Vagina (tissue), 2 donors: ENCODE results near the gene PTPRE. TPM values are rescaled to one million over a fixed set of nuclear protein-coding genes. Genes with fewer than 3 reads are reported as not detected.

Experiments
- DNase-seq, 2 donors: peaks; one replicate each; pipeline ENCODE4 v3.0.0-alpha.2; 2017; ENCODE audit errors: extremely low spot score in 2 of 2
- H3K27ac ChIP-seq: fragments of 200-600 bp; sonication (generic); one replicate; pipeline ENCODE4 v1.5.1; 2019
- H3K27me3 ChIP-seq: fragments of 200-600 bp; sonication (generic); one replicate; pipeline ENCODE4 v1.5.1; 2019
- H3K36me3 ChIP-seq, 2 donors: fragments of 200-600 bp; sonication (generic); one replicate each; pipeline ENCODE4 v1.5.1; 2017 to 2019
- H3K4me1 ChIP-seq: fragments of 200-600 bp; sonication (generic); one replicate; pipeline ENCODE4 v1.5.1; 2019
- H3K4me3 ChIP-seq, 2 donors: fragments of 200-600 bp; sonication (generic); 1 replicate in 1 of 2; 2 replicates in 1 of 2; pipeline ENCODE4 v1.5.1; 2016 to 2019
- H3K9me3 ChIP-seq: fragments of 200-600 bp; sonication (generic); one replicate; pipeline ENCODE4 v1.5.1; 2019
- POLR2A ChIP-seq, 2 donors: fragments of 450-650 bp; IDR thresholded peaks; one replicate each; pipeline ENCODE4 v1.6.1; 2017; ENCODE audit warnings: antibody characterized with exemption in 2 of 2, mild to moderate bottlenecking in 2 of 2, moderate library complexity in 2 of 2
- POLR2AphosphoS5 ChIP-seq, 2 donors: sonication (generic); formaldehyde crosslinking; IDR thresholded peaks; one replicate each; pipeline ENCODE4 v1.9.0; 2017; ENCODE audit warnings: antibody characterized with exemption in 2 of 2, mild to moderate bottlenecking in 2 of 2, low read depth in 1 of 2; ENCODE audit not compliant: insufficient read depth in 1 of 2
- intact Hi-C: fragments of 100-400 bp; cut with DNase I; formaldehyde crosslinking; loops from one replicate; pipeline ENCODE4 v1.15.1; 2023
- total RNA-seq: library from RNA; depleted of rRNA; stranded (reverse); fragments of >200 nt; gene quantifications from one replicate; pipeline ENCODE4 v1.2.3, GENCODE V29; 2016
- TF ChIP-seq, protein P1 (sequence below), 3 experiments: fragments of 450-650 bp in 2 of 3; fragments of 200-600 bp in 1 of 3; sonication (generic) in 1 of 3; IDR thresholded peaks; one replicate each; pipeline ENCODE4 v1.5.1; 2017 to 2019; ENCODE audit warnings: antibody characterized with exemption in 3 of 3, mild to moderate bottlenecking in 2 of 3, moderate library complexity in 2 of 3

Gene PTPRE
- total RNA-seq, 1 donor from 2014 or later: 77.6 TPM

DNA sequence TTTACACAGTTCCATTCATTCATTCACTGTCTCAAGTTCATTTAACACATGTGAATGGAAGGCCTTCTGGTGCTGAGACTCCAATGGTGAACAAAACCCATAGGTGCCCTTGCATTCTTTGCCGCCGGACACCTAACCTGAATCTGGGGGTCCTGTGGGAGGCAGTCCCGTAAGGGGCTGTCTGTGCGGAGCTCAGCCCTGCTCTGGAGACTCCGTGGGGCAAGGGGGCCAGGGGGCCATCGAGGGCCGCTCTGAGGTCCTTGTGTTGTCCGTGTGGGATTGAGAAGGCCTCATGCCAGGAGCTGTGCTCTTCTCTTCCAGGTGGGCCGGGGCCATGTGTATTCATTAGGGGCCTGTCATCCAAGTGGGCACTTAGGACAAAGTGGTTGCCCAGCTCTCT lies 15.3 kb downstream of the PTPRE start:
- TF ChIP-seq, protein P1, sequence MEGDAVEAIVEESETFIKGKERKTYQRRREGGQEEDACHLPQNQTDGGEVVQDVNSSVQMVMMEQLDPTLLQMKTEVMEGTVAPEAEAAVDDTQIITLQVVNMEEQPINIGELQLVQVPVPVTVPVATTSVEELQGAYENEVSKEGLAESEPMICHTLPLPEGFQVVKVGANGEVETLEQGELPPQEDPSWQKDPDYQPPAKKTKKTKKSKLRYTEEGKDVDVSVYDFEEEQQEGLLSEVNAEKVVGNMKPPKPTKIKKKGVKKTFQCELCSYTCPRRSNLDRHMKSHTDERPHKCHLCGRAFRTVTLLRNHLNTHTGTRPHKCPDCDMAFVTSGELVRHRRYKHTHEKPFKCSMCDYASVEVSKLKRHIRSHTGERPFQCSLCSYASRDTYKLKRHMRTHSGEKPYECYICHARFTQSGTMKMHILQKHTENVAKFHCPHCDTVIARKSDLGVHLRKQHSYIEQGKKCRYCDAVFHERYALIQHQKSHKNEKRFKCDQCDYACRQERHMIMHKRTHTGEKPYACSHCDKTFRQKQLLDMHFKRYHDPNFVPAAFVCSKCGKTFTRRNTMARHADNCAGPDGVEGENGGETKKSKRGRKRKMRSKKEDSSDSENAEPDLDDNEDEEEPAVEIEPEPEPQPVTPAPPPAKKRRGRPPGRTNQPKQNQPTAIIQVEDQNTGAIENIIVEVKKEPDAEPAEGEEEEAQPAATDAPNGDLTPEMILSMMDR (IDR thresholded peaks at IDR 0.05): no peak
- TF ChIP-seq POLR2AphosphoS5 (IDR thresholded peaks at IDR 0.05; ENCODE audit: insufficient read depth in 1 of 2, low read depth in 1 of 2): no peak
- no peak for TF ChIP-seq POLR2A (IDR thresholded peaks at IDR 0.05)
- peak in 1 of 2 donors; percentile 94 for DNase-seq
- intact Hi-C loops: no loop called here
- H3K4me1 ChIP-seq: no peaks in the 10 kb centered on the region
- H3K9me3 ChIP-seq: no peaks in the 10 kb centered on the region
- H3K27ac ChIP-seq: peak overlapping the region; percentile 36
- H3K27me3 ChIP-seq: no peaks in the 10 kb centered on the region
- H3K36me3 ChIP-seq: no peaks in the 10 kb centered on the region
- H3K4me3 ChIP-seq: no peak overlapping the region

DNA sequence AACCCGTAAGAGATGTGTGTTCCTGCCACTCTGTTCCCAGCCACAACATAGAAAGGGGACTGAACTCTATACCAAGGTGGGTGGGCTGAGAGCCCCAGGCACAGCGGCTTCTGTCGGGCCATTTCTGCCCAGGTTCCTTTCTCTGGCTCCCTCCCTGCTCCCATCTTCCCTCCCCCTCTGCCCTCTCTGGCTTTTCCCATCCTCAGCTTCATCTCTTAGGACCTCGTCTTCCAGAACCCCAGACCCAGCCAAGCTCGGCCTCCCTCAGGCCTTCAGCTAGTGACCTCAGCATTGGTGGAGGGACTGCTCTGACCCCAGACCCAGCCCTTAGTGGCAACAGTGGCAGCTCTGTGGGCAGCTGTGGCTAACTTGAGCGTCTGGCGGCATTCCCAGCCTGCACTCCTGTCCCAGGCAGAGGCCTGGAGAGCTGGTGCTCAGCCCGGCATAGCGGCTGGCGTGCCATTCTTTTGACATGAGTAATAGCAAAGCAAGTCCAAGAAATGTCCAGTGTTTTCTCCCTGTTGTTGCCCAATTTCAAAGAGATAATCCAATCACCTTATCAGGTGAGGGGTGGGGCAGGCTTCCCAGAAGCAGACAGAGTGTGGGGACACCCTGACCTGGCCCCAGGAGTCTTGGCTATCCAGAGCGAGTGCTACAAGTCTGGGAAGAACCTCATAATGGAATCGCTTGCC lies 15.9 kb downstream of the PTPRE start:
- intact Hi-C loops: no loop called here
- no peak for DNase-seq
- no peak overlapping the region for H3K4me3 ChIP-seq
- no peaks in the 10 kb centered on the region for H3K9me3 ChIP-seq
- TF ChIP-seq POLR2A (IDR thresholded peaks at IDR 0.05) (no peak), POLR2AphosphoS5 (IDR thresholded peaks at IDR 0.05; ENCODE audit: insufficient read depth in 1 of 2, low read depth in 1 of 2) (no peak)
- TF ChIP-seq, protein P1 (IDR thresholded peaks at IDR 0.05): no peak
- no peaks in the 10 kb centered on the region for H3K4me1 ChIP-seq
- H3K36me3 ChIP-seq: no peaks in the 10 kb centered on the region
- H3K27ac ChIP-seq: peak overlapping the region; percentile 36
- H3K27me3 ChIP-seq: no peaks in the 10 kb centered on the region

DNA sequence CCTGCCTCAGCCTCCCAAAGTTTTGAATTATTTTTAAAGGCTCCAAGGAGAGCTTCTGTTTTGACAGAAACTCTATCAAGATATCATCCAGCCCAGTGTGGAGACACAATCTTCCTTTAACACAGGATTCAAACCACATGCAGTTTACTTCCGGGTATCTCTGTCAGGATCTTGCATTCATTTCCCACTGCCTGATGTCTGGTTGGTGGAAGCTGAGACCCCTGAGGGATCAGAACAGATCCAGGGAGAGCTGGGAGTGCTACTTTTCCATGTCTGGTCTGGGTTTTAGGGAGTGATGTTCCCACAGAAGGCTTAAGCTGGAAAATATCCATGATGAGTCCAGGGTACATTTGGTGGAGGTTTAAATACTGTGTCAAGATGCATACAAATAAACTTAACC lies 16.7 kb downstream of the PTPRE start:
- intact Hi-C loops: no loop called here
- DNase-seq: no peak
- Histone ChIP-seq H3K36me3 (no peaks in the 10 kb centered on the region), H3K4me1 (no peaks in the 10 kb centered on the region), H3K27ac (no peak overlapping the region), H3K9me3 (no peaks in the 10 kb centered on the region), H3K27me3 (no peaks in the 10 kb centered on the region), H3K4me3 (no peak overlapping the region)
- TF ChIP-seq, protein P1 (IDR thresholded peaks at IDR 0.05): no peak
- TF ChIP-seq POLR2A (IDR thresholded peaks at IDR 0.05): no peak
- TF ChIP-seq POLR2AphosphoS5 (IDR thresholded peaks at IDR 0.05; ENCODE audit: insufficient read depth in 1 of 2, low read depth in 1 of 2): no peak

DNA sequence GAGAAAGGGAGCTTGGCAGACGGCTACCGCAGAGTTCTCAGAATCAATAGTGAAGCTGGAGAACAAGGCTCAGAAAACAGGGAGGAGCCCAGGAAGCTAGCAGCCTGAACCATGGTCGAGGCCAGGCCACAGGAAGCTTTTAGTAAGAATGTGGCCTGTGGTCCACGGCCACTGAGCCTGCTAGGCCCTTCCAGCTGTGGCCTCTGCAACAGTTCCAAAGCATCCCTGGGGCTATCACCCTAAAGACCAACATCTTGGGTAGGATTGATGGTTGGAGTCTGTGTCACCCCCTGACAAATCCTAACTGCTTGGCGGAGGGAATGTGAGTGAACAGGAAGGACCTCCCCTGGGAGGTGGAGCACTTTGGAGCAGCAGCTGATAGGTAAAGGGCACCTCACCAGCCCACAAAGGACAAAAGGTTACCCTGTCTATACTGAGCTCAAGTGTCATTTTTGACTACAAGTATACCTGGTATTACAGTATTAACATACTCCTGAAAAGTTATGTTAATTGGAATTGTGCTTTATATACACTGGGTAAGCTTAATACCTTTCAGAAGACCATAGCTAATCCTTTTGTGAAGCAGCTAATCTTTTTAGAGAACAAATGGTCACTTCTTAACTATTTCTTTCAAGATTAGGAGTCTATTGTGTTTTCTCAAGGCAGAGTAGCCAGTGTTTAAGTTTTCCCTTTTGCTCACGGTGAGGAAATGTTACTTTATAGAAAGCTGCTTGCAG lies 18.7 kb downstream of the PTPRE start:
- Histone ChIP-seq H3K27me3 (no peaks in the 10 kb centered on the region), H3K4me3 (no peak overlapping the region), H3K4me1 (no peaks in the 10 kb centered on the region), H3K9me3 (no peaks in the 10 kb centered on the region), H3K27ac (no peak overlapping the region), H3K36me3 (no peaks in the 10 kb centered on the region)
- intact Hi-C loops: no loop called here
- DNase-seq: no peak
- TF ChIP-seq POLR2AphosphoS5 (IDR thresholded peaks at IDR 0.05; ENCODE audit: insufficient read depth in 1 of 2, low read depth in 1 of 2) (no peak), POLR2A (IDR thresholded peaks at IDR 0.05) (no peak)
- TF ChIP-seq, protein P1 (IDR thresholded peaks at IDR 0.05): no peak

DNA sequence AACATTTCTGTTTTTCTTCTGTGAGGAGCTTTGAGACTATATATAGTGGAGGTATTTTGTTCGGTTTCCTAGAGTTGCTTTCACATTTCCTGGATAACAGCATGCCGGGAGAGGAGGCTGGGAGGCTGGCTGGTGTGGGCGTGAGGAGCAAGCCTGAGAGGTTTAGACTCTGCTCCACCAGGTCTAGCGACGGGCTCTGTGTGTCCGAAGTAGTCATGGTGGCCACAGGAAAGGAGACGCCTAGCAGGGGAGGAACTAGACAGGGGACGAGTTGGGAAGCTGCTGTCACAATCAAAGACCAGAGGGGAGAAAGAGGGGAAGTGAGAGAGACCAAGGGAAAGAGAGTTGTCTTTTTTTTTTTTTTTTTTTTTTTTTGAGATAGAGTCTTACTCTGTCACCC lies 19.6 kb downstream of the PTPRE start:
- Histone ChIP-seq H3K36me3 (no peaks in the 10 kb centered on the region), H3K9me3 (no peaks in the 10 kb centered on the region), H3K27me3 (no peaks in the 10 kb centered on the region), H3K4me1 (no peaks in the 10 kb centered on the region), H3K27ac (no peak overlapping the region), H3K4me3 (no peak overlapping the region)
- DNase-seq: no peak
- TF ChIP-seq, protein P1 (IDR thresholded peaks at IDR 0.05): no peak
- TF ChIP-seq POLR2A (IDR thresholded peaks at IDR 0.05) (no peak), POLR2AphosphoS5 (IDR thresholded peaks at IDR 0.05; ENCODE audit: insufficient read depth in 1 of 2, low read depth in 1 of 2) (no peak)
- intact Hi-C loops: no loop called here
